Heart left ventricle (tissue), 16 donors: ENCODE data around the gene CWC27. TPM values are rescaled to one million over a fixed set of nuclear protein-coding genes. Genes with fewer than 3 reads are reported as not detected.

Experiments used
- ATAC-seq, 4 donors: fragments of 200-7000 bp; cut with Tn5 transposase; one replicate each; pipeline ENCODE4 v1.9.1; 2020 to 2022; ENCODE audit warnings: moderate library complexity in 4 of 4, mild to moderate bottlenecking in 3 of 4, moderate number of reproducible peaks in 1 of 4
- DNase-seq, 5 donors: peaks; one replicate each; pipeline ENCODE4 v3.0.0-alpha.2; 2020
- H3K27ac ChIP-seq, 12 donors: fragments of 200-600 bp; sonication (generic) in 4 of 12; one replicate each; pipeline versions ENCODE4 v1.5.0 to v1.8.0; 2016 to 2022; ENCODE audit warnings: mild to moderate bottlenecking in 2 of 12
- H3K27me3 ChIP-seq, 9 donors: fragments of 200-600 bp; sonication (generic) in 2 of 9; one replicate each; pipeline versions ENCODE4 v1.5.1 to v1.8.0; 2016 to 2022; ENCODE audit warnings: mild to moderate bottlenecking in 3 of 9
- H3K36me3 ChIP-seq, 9 donors: fragments of 200-600 bp; sonication (generic) in 2 of 9; one replicate each; pipeline versions ENCODE4 v1.5.0 to v1.8.0; 2018 to 2022; ENCODE audit warnings: mild to moderate bottlenecking in 2 of 9
- H3K4me1 ChIP-seq, 12 donors: fragments of 200-600 bp; sonication (generic) in 4 of 12; one replicate each; pipeline versions ENCODE4 v1.5.0 to v1.8.0; 2016 to 2022; ENCODE audit warnings: mild to moderate bottlenecking in 3 of 12
- H3K4me3 ChIP-seq, 12 donors: fragments of 200-600 bp; sonication (generic) in 4 of 12; one replicate each; pipeline versions ENCODE4 v1.5.0 to v1.8.0; 2017 to 2022; ENCODE audit warnings: mild to moderate bottlenecking in 9 of 12, moderate library complexity in 4 of 12
- H3K9me3 ChIP-seq, 12 donors: fragments of 200-600 bp; sonication (generic) in 4 of 12; one replicate each; pipeline versions ENCODE4 v1.5.0 to v1.8.0; 2016 to 2022; ENCODE audit warnings: mild to moderate bottlenecking in 1 of 12
- CTCF ChIP-seq, 12 donors: fragments of 200-600 bp; sonication (generic) in 4 of 12; IDR thresholded peaks; one replicate each; pipeline versions ENCODE4 v1.5.0 to v1.8.0; 2018 to 2022; ENCODE audit warnings: antibody characterized with exemption in 12 of 12, mild to moderate bottlenecking in 5 of 12
- POLR2A ChIP-seq, 2 donors: fragments of 450-650 bp; IDR thresholded peaks; one replicate each; pipeline ENCODE4 v1.6.1; 2017; ENCODE audit warnings: antibody characterized with exemption in 2 of 2, mild to moderate bottlenecking in 2 of 2, moderate library complexity in 2 of 2
- WGBS, 4 donors: extraction: QIAGEN DNeasy Blood & Tissue Kit in 2 of 4; methylation state at CpG; one replicate each; pipeline versions ENCODE4 v1.1.5 to v1.1.7; 2013 to 2018; 5-methylcytosine and 5-hydroxymethylcytosine counted together
- intact Hi-C, 10 donors: fragments of 100-400 bp; cut with DNase I; formaldehyde crosslinking; loops; one replicate each; pipeline versions ENCODE4 v1.11.1 to v1.14.2; 2022
- polyA plus RNA-seq, 2 donors: library from polyadenylated mRNA; stranded (reverse); fragments of 200-250 nt; gene quantifications; one replicate each; pipeline ENCODE4 v1.2.3, GENCODE V29; 2013
- total RNA-seq, 9 donors: library from RNA; depleted of rRNA in 2 of 9; stranded (reverse); fragments of >200 nt in 2 of 9; fragmentation: NEBNext Ultra II Directional in 3 of 9; extraction: Animal tissue kit (Norgen Biotek cat#: 25700) in 3 of 9; gene quantifications; one replicate each; pipeline versions ENCODE4 v1.1.0 to v1.2.4, GENCODE V29; 2016 to 2023
- donor health status: ischemic (EF 13 %, LVEDD 7.1; RV severe dilation, severe dysfunction).
- donor health status: healthy with polysubstance abuse.
- donor health status: DM: no; HTN: yes; CAD: no.
- donor health status: DM: no; HTN: no; CAD: no.
- donor health status: ischemic (EF 25% LVEDD 6.9; RV normal size, moderate dysfunction).
- donor health status: ischemic (EF 25% LVEDD 5.7; RV mildly dilated, moderate dysfunction).
- donor health status: healthy.
- donor health status: DM: yes; HTN: yes; CAD: no.
- donor health status: ischemic (EF 35%, LVEDD 5.7; RV mildly dilated, moderate dysfunction).
- donor health status: nonischemic (EF 11% LVEDD 7.7; RV severe dilation, severe dysfunction).
- donor health status: DM: yes; HTN: yes; CAD: no.
- donor health status: PGD.
- donor health status: ischemic (EF 29% LVEDD 5.4; RV normal size, mild dysfunction).
- donor health status: nonischemic (EF 23%, LVEDD 6.1; RV moderate dilation, normal function).

Gene CWC27
- total and polyA plus RNA-seq, 11 donors = 10.7 to 33.3 (median 23.5) TPM

- Histone ChIP-seq H3K9me3 (no peaks in the 10 kb centered on the region), H3K4me3 (no peak overlapping the region), H3K27me3 (no peaks in the 10 kb centered on the region), H3K4me1 (peaks cover 0 to 23% (median 1%) of the 10 kb centered on the region in 12 donors), H3K36me3 (no peaks in the 10 kb centered on the region), H3K27ac (peak overlapping the region in 1 of 12 donors; percentile 36)
- WGBS, 4 donors = 90 to 94% (median 92%) methylated on average over 1 of the region's 1 CpG
- intact Hi-C loops = no loop called here
- TF ChIP-seq CTCF (IDR thresholded peaks at IDR 0.05) (no peak), POLR2A (IDR thresholded peaks at IDR 0.05) (no peak)
- ATAC-seq (no peak), DNase-seq (no peak)
Observed at GRCh38 chr5:65013166-65013565, 244.4 kb downstream of the CWC27 start.

- Histone ChIP-seq H3K27ac (peak overlapping the region in 1 of 12 donors; percentile 11), H3K4me3 (no peak overlapping the region), H3K4me1 (peaks cover 0 to 33% (median 4%) of the 10 kb centered on the region in 12 donors), H3K9me3 (no peaks in the 10 kb centered on the region), H3K27me3 (no peaks in the 10 kb centered on the region), H3K36me3 (no peaks in the 10 kb centered on the region)
- WGBS, 4 donors = 78 to 86% (median 82%) methylated on average over 2 of the region's 2 CpGs
- ATAC-seq = no peak
- intact Hi-C loops = no loop called here
- DNase-seq = no peak
- no peak for TF ChIP-seq POLR2A (IDR thresholded peaks at IDR 0.05)
- TF ChIP-seq CTCF (IDR thresholded peaks at IDR 0.05) = no peak
Observed at GRCh38 chr5:65014769-65015168, 246.0 kb downstream of the CWC27 start.

GRCh38 chr5:65015767-65016166 lies 247.0 kb downstream of the CWC27 start:
- H3K4me1 ChIP-seq = peaks cover 0 to 39% (median 4%) of the 10 kb centered on the region in 12 donors
- no peak for TF ChIP-seq CTCF (IDR thresholded peaks at IDR 0.05)
- no peak for TF ChIP-seq POLR2A (IDR thresholded peaks at IDR 0.05)
- H3K36me3 ChIP-seq = no peaks in the 10 kb centered on the region
- no peak for ATAC-seq
- H3K9me3 ChIP-seq = no peaks in the 10 kb centered on the region
- H3K4me3 ChIP-seq = no peak overlapping the region
- no peak for DNase-seq
- H3K27ac ChIP-seq = peak overlapping the region in 1 of 12 donors; percentile 11
- no peaks in the 10 kb centered on the region for H3K27me3 ChIP-seq
- WGBS, 4 donors = 76 to 82% (median 80%) methylated on average over 3 of the region's 3 CpGs
- intact Hi-C loops = no loop called here

- no peaks in the 10 kb centered on the region for H3K9me3 ChIP-seq
- no peak overlapping the region for H3K4me3 ChIP-seq
- TF ChIP-seq CTCF (IDR thresholded peaks at IDR 0.05) = no peak
- no peak for TF ChIP-seq POLR2A (IDR thresholded peaks at IDR 0.05)
- intact Hi-C loops = no loop called here
- H3K4me1 ChIP-seq = peaks cover 0 to 45% (median 8%) of the 10 kb centered on the region in 12 donors
- H3K36me3 ChIP-seq = no peaks in the 10 kb centered on the region
- H3K27ac ChIP-seq = peak overlapping the region in 1 of 12 donors; percentile 0
- DNase-seq = no peak
- no peaks in the 10 kb centered on the region for H3K27me3 ChIP-seq
- ATAC-seq = no peak
Observed at GRCh38 chr5:65017636-65018035, 248.9 kb downstream of the CWC27 start.
